ENCODE data around the gene INAVA.
"Not testable (repeated sequence)": the region's sequence is repeated elsewhere in the genome, so short reads cannot be mapped to it uniquely, and the experiment has no call there.

INAVA gene

DNA sequence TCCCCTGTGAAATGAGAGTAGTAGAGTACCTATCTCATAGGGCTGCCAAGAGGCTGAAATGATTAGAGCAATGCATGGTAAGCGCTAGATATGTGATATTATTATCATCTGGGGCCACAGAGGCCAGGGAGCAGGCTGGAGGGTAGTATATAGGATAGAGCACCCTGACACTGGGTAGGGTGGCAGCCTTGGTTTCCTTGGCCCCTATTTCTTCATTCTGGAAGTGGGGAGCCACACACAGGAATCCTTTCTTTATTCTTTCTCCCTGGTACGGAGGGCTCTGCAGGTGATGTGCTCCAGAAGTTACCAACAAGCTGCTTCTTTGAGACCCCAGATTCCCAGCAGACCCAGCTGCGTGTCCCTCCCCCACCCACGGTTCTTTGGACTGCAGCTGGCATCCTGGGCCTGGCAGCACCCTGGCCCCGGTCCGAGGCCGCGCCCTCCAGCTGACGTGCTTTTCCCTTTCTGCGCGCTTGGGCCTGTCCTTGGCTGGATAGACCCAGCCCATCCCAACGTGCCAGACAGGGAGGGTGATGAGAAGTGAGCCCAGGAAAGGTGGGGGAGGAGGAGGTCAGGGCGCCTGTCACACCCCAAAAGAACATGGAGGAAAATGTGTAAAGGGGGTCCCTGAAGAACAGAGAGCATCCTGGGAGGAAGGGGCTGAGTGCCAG, 18.2 kb downstream of the INAVA start:
- DNase-seq (ENCODE audit: extremely low spot score, insufficient read length, low read depth): no peak
- no peak for FAIRE-seq

DNA sequence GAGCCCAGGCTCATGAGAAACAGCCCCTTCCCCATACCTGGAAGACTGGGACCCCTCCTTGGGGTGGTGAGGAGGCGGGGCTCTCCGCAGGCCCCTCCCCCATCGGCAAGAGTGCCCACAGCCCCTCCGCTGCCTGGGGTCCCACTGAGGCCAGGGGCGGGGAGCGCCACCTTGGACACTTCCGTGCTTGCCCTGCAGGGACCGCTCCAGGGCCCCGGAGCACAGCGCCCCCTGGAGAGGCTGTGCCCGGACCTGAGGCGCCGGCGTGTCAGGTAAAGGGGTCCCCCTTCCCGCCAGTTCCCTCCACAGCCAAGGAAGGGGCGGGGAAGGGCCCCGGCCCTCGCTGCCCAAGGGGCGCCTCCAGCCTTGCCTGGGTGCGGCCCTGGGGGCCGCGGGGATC, 21.5 kb downstream of the INAVA start:
- no peak for FAIRE-seq
- DNase-seq (ENCODE audit: extremely low spot score, insufficient read length, low read depth): no peak

DNA sequence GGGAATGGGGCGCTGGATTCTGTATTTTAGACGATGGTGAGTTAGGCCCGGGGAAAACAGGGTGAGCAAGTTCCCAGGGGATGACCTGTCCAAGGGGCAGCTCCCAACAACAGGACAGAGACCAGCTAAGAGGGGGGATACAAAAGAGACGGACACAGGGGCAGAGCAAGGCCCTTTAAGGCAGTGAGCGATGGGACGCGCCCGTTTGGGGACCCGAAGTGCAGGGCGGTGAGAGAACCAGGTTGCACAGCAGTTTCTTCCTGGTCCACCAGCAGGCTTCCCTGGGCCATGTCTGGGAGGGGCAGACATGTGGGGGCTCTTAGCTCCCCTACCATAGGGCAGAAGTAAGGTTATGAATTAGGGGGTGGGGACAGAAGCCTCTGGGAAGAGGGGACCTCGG, 22.0 kb downstream of the INAVA start:
- FAIRE-seq (no peak), DNase-seq (ENCODE audit: extremely low spot score, insufficient read length, low read depth) (no peak)

DNA sequence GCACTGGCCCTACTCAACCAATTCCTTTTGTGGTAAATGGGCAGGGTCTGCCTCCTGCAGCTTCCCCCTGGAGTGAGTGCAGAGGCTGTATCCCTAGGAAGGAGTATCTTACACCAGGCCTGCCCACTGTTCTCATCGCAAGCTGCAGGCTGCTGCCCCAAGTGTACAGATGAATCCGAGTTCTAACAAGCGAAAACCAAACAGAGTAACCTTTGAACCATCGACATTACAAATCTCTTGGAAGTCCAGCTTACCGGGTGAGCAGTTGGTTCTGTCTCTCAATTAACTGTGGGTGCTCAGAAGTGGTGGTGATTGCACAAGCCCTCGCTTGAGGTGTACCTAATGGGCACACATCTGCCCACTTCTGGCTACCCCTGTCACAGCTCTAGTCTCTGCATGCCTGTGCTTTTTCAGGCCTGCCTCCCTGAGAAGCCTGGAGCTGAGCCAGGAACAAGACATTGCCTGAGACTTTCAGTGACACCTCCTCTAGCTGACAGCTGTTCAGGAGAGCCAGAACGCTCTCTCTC, 22.7 kb downstream of the INAVA start:
- no peak for FAIRE-seq
- DNase-seq (ENCODE audit: extremely low spot score, insufficient read length, low read depth): no peak

DNA sequence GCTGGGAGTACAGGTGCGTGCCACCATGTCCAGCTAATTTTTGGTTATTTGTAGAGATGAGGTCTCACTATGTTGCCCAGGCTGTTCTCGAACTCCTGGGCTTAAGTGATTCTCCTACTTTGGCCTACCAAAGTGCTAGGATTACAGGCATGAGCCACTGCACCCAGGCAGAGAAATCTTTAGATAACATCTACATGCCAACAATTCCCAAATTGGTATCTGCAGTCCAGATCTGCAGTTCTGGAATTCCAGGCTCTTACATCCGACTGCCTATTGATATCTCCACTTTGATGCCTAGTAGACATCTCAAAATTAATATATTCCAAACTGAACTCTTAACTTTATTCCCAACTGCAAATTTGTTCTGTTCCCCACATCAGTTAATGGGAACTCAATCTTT, 23.3 kb downstream of the INAVA start:
- no peak for DNase-seq (ENCODE audit: extremely low spot score, insufficient read length, low read depth)
- no peak for FAIRE-seq

DNA sequence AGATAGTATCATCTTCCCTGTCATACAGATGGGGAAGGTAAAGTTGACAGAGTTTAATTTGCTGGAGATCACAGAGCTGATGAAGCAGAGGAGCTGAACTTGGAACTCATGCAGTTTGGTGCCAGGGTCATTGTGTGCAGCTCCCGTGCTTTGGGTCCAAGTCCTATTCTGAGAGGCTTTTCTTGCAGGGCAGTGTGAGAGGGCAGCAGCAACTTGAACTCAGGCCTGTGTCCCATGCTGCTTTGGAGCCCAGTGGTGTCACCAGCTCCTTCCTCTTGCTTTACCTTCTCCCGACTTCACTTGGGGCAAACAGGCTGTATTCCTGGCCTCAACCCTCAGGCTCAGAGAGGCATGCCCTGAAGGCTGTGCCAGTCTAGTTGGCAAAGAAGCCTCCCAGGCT, 24.7 kb downstream of the INAVA start:
- DNase-seq (ENCODE audit: extremely low spot score, insufficient read length, low read depth) (no peak), FAIRE-seq (no peak)

DNA sequence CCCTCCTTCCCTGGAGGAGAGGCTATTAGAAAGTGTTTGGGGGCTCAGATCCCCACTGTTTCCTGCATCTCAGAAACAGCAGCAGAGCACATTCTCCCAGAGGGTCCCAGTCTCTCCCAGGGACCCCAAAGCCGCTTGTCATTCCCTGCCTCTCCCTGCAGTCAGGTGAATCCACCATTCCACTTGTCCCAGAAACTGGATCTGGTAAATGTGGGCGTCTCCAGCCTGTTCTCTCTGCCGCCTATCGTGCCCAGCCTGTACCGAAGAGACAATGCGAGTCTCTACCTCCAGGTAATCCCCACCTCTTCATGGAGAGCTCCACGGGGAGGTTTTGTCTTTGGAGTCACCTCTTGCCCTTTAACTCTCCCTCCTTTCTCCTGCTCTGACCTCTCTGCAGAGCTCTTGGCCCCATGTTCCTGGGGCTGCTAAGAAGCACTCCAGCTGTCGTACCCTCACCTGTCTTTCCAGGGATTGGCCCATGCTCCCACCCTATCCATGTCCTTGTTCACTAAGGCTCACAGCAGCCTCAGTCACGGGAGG, 26.9 kb downstream of the INAVA start:
- DNase-seq (ENCODE audit: extremely low spot score, insufficient read length, low read depth) (no peak), FAIRE-seq (no peak)

DNA sequence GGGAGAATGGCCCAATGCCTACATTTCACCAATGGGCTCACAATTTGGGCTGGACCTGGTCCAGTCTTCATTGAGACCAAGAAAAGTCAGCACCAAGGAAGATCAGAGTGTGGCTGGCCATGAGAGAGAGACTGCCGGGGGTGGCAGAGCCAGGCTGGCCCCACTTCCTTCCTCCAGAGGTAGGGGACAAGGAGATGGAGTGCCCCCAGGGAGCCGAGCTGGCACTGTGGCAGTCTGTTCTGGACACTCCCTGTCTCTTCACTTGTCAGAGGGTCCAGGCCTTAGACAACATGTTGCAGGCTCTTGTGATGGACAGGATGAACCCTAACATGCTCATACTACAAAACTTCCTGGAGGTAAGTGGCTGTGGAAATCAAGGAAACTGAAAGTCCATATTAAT, 27.7 kb downstream of the INAVA start:
- DNase-seq (ENCODE audit: extremely low spot score, insufficient read length, low read depth): no peak

DNA sequence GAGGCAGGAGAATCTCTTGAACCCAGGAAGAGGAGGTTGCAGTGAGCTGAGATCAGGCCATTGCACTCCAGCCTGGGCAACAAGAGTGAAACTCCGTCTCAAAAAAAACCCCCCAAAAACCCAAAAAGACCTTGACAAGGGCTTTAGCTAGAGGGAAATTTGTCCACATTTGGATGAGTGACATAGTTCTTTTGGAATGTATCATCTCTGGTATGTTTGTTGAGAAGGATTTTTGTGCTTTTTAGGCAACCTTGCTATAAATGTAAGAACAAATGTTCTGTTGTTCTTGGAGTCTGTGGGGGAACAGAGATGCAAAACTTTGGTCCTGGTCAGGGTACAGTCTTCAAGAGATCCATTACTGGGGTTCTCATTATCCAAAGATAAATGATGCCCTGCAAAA, 28.9 kb downstream of the INAVA start:
- no peak for FAIRE-seq

More for the DNA sequence above, 27.7 kb downstream of the INAVA start:
- FAIRE-seq: no peak

DNA sequence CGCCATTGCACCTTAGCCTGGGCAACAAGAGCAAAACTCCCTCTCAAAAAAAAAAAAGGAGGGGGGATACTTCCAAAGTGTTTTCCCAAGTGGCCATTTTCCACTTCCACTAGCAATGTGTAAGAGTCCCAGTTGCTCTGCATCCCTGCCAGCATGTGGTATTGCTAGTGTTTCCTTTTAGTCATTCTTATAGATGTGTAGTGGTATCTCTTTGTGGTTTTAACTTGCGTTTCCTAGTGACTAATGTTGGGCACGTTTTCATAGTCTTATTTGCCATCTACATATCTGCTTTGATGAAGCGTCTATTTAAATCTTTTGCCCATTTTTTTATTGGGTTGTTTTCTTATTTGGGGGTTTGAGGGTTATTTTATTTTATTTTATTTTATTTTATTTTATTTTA, 31.1 kb downstream of the INAVA start:
- DNase-seq (ENCODE audit: extremely low spot score, insufficient read length, low read depth): no peak
- FAIRE-seq: no peak

More for the DNA sequence above, 28.9 kb downstream of the INAVA start:
- no peak for DNase-seq (ENCODE audit: extremely low spot score, insufficient read length, low read depth)

DNA sequence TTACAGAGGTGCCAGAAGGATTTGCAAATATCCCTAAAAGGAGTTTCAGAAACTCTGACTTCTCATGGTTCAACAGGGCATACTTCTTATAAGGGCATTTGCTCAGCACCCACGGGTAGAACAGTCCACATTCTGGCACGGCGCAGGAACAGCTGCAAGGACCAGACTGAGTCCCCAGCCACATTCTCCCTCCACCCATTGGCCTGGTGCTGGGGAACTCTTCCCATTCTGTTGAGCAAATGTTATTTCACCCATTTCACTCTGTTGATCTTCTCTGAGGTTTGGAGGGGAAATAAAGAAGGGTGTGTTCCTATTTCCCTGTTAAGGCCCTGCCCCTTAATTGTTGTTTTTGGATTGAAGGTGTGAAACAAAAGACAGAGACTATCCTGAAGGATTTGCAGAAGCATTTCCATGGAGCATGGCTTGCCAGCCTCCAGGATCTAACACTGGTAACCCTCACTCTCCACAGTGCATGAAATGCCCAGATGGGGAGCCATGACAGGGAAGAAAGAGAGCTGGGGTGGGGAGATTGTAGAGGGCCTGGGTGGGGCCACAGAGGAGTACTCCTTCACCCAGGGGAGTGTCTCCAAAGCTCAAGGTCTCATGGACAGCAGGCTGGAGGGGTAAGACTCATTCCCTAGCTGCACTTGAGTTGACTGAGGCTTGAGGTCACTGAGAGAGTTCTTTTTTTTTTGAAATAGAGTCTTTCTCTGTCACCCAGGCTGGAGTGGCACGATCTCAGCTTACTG, 35.0 kb downstream of the INAVA start:
- DNase-seq (ENCODE audit: extremely low spot score, insufficient read length, low read depth): no peak
- FAIRE-seq: no peak

DNA sequence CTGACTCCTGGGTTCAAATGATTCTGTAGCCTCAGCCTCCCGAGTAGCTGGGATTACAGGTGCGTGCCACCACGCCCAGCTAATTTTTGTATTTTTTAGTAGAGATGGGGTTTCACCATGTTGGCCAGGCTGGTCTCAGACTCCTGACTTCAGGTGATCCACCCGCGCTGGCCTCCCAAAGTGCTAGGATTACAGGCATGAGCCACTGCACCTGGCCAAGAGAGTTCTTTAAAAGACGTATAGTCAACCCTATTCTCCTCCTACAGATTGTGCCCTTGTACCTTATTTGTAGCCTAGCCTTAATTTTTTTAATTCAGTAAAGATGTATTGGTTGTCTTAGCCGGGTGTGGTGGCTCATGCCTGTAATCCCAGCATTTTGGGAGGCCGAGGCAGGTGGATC, 35.6 kb downstream of the INAVA start:
- not testable (repeated sequence) for FAIRE-seq; DNase-seq (ENCODE audit: extremely low spot score, insufficient read length, low read depth)

DNA sequence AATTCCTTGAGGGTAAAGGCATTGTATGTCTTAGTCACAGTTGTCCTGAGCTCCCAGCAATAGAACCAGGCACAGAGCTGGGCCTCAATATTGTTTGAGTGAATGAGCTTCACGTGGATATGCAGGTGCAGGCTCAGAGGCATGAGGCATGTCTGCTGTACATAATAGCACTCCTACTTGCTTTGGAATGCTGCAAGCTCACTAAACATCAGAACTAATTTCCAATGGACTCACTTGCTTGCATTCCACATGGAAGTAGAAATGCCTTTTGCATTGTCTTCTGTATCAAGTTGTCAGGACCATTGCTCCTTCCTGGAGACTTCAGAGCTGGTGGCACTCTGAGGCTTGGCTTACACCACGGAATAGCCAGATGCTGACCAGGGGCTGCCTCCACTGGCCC, 37.1 kb downstream of the INAVA start:
- FAIRE-seq (no peak), DNase-seq (ENCODE audit: extremely low spot score, insufficient read length, low read depth) (no peak)

DNA sequence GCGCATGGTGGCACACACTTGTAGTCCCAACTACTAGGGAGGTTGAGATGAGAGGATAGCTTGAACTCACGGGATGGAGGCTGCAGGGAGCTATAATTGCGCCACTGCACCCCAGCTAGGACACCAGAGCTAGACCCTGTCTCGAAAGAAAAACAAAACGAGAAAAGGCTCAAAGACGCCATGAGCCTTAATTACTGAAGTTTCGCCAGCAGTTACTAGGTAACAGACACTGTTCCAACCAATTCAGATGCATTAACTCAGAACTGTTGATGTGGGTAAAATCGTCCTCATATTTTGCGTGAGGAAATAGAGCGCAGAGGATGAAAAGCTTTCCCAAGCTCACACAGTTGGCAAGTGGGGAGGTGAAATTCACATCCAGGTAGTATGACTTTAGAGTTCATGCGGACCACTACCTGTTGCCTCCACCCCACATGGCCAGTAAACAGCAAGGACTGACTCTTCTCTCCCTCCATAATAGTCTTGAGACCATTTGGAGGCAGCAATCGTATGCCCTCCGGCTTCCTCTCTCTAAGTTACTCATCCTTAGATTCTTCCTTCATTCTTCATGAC, 40.1 kb downstream of the INAVA start:
- no peak for FAIRE-seq
- DNase-seq (ENCODE audit: extremely low spot score, insufficient read length, low read depth): no peak

DNA sequence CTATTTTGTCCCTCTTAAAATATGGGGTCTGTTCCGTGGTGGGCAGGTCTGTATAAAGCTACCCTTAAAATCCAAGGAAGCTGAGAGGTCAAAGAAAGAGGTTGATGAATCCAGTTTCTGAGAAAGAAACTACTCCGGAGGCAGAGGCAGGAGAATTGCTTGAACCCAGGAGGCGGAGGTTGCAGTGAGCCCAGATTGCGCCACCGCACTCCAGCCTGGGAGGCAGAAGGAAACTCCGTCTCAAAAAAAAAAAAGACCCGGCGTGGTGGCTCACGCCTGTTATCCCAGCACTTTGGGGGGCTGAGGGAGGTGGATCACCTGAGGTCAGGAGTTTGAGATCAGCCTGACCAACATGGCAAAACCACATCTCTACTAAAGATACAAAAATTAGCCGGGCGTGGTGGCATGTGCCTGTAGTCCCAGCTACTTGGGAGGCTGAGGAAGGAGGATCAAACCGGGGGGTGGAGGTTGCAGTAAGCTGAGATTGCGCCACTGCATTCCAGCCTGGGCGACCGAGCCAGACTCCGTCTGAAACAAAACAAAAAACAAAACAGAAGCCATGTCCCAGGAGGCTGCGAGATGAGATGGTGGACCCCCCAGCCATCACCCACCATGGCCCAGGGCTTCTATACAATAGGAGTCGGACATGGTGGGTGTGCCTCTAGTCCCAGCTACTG, 40.7 kb downstream of the INAVA start:
- not testable (repeated sequence) for DNase-seq (ENCODE audit: extremely low spot score, insufficient read length, low read depth); FAIRE-seq

DNA sequence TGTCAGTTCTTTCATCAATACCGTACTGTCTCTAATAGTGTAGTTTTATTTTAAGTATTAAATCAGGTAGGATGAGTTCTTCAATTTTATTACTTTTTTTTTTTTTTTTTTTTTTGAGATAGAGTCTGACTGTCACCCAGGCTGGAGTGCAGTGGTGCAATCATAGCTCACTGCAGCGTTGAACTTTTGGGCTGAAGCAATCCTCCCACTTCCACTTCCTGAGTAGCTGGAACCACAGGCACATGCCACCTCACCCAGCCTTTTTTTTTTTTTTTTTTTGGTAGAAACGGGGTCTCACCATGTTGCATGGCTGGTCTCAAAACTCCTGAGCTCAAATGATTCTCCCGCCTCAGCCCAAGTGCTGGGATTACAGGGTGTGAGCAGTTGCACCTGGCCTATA, 44.3 kb downstream of the INAVA start:
- no peak for FAIRE-seq
- DNase-seq (ENCODE audit: extremely low spot score, insufficient read length, low read depth): no peak

DNA sequence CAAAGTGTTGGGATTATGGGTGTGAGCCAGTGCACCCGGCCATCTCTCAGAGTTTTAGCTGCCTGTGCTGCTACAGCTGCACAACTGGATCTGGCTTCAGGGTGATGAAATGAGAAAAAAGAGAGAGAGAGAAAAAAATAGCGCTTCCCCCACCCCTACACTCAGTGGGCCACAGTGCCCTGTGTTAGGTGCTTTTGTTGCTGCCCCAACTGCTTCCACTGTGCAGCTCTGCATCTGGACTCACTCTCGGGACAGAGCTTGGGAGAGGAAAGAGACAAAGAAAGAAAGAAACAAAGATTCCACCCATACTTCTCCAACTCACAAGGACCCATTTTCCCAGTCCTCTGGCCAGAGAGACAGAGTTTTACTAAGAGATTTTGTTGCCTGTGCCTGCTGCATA, 50.4 kb downstream of the INAVA start:
- FAIRE-seq (no peak), DNase-seq (ENCODE audit: extremely low spot score, insufficient read length, low read depth) (no peak)

DNA sequence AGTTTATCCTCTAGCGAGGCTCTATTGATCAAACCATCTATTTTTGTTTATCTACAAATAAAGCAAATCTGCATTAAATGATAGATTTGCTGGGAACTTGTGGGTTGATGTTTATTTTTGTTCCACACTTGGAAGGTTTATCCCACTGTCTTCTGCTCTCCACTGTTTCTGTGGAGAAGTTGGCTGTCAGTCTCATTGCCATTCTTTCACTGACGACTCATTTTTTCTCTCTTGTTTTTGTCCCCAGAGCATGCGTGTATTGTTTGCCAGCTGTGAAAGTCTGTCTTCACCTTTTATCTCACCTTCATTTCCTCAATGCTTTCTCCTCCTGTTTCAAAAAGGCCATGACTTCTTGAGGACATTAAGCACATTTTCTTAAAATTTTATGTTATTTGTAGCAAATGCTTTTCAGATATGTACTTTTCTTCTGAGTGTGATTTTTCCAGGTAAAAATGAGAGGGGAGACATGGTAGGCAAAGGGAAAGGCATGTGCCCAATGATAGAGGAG, 52.4 kb downstream of the INAVA start:
- DNase-seq (ENCODE audit: extremely low spot score, insufficient read length, low read depth) (no peak), FAIRE-seq (no peak)

DNA sequence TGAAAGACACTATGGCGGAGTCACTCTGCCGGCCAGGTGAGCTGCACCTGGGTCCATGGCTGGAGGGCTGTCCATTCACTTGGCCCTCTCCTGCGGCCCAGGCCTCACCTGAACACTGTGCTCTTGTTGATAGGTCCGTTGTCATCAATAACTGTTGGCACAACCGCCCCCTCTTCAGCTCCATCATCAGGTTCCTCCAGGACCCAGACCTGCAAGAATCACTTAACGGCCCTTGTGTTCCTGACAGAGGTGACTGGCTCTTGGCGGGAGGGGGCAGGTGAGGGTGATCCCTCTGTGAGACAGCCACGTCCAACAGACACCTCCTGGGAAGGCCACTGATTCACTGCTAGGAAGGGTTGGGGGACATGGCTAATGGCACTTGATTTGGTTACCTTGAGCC, 54.9 kb downstream of the INAVA start:
- DNase-seq (ENCODE audit: extremely low spot score, insufficient read length, low read depth) (no peak), FAIRE-seq (no peak)

DNA sequence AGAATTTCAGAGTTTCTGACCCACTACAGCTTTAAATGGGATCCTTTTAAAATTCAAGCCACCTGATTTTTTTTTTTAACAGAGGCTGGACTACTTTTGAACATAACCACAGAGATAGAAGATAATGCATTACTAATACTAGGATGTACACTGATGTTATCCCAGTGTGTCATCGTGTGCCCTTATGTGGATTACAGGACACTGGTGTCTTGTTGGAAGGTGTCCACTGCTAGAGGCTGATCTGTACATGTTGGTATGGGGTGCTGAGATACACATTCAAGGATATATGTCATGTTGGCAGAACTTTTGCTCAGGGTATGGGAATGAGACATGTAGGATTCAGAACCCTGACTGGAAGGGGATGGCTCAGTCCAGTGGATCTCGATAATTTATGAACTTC, 56.3 kb downstream of the INAVA start:
- DNase-seq (ENCODE audit: extremely low spot score, insufficient read length, low read depth) (no peak), FAIRE-seq (no peak)

All from GM18507 (cell line).